HepG2 (cell line): ENCODE measurements around the gene BEX3. TPM values are rescaled to one million over a fixed set of nuclear protein-coding genes. Genes with fewer than 3 reads are reported as not detected.

Source experiments
- ATAC-seq: fragments of 200-7000 bp; cut with Tn5 transposase; 3 replicates; pipeline ENCODE4 v1.9.1; 2020; ENCODE audit warnings: mild to moderate bottlenecking, moderate library complexity
- BruUV-seq: library from RNA; stranded (reverse); fragments of 400-500 nt; replicated peaks from 2 replicates; lab custom pipeline; 2021; lab: Mats Ljungman, UMichigan
- CTCF ChIA-PET: fragments of 300-600 bp; formaldehyde crosslinking; extraction: SDS; loops from one replicate; lab custom pipeline; 2021; ENCODE audit warnings: low total read pairs, inconsistent platforms, low intra/inter-chr PET ratio; lab: Yijun Ruan, JAX
- POLR2A ChIA-PET: fragments of 350-600 bp; sonication (Branson Sonifier 250); formaldehyde crosslinking; loops from one replicate; lab custom pipeline; 2020; ENCODE audit warnings: antibody characterized with exemption, inconsistent platforms; lab: Yijun Ruan, JAX
- DNase-seq: peaks from one replicate; pipeline ENCODE4 v3.0.0-alpha.2; 2015; ENCODE audit warnings: low spot score
- FAIRE-seq: peaks from 3 replicates; lab custom pipeline; 2011; peaks lifted over from hg19 to GRCh38; lab: Jason Lieb, UNC
- H2AFZ ChIP-seq: one replicate; pipeline ENCODE4 v1.6.1; 2011; ENCODE audit warnings: low read length, inconsistent platforms
- H3K27ac ChIP-seq: fragments of 300-600 bp; 3 replicates; pipeline ENCODE4 v1.8.0; 2011; ENCODE audit warnings: mixed run types, mild to moderate bottlenecking, mixed read lengths, low read length, inconsistent platforms; ENCODE audit not compliant: insufficient read depth; ENCODE audit errors: extremely low read length
- H3K27me3 ChIP-seq, 2 experiments: fragments of 200-600 bp in 1 of 2; 2 replicates in 1 of 2; 3 replicates in 1 of 2; pipeline versions ENCODE4 v1.6.0 to v1.8.0; 2011; ENCODE audit warnings: low read length in 2 of 2, mild to moderate bottlenecking in 2 of 2, moderate library complexity in 2 of 2, inconsistent platforms in 1 of 2; ENCODE audit not compliant: insufficient read depth in 2 of 2, control insufficient read depth in 1 of 2
- H3K36me3 ChIP-seq, 2 experiments: fragments of 200-600 bp in 1 of 2; replicated peaks in 1 of 2; 2 replicates in 1 of 2; 3 replicates in 1 of 2; pipeline versions ENCODE4 v1.5.1 to v1.8.0; 2011; ENCODE audit warnings: low read length in 2 of 2, inconsistent platforms in 1 of 2; ENCODE audit not compliant: insufficient read depth in 2 of 2, control insufficient read depth in 1 of 2
- H3K4me1 ChIP-seq: 2 replicates; pipeline ENCODE4 v1.5.1; 2012; ENCODE audit warnings: low read length, inconsistent platforms; ENCODE audit not compliant: insufficient read depth
- H3K4me2 ChIP-seq: 2 replicates; pipeline ENCODE4 v1.6.0; 2011; ENCODE audit warnings: low read depth, low read length, inconsistent platforms
- H3K4me3 ChIP-seq, 3 experiments: fragments of 200-600 bp in 1 of 3; sonication (generic), shearing (Covaris generic) in 1 of 3; replicated peaks in 1 of 3; 2 replicates each; pipeline ENCODE4 v1.5.1; 2011 to 2016; ENCODE audit warnings: low read length in 3 of 3, inconsistent platforms in 2 of 3, low read depth in 2 of 3, mild to moderate bottlenecking in 2 of 3, control low read depth in 1 of 3, mixed read lengths in 1 of 3; ENCODE audit not compliant: insufficient read depth in 1 of 3
- H3K79me2 ChIP-seq: one replicate; pipeline ENCODE4 v1.6.1; 2011; ENCODE audit warnings: low read length, inconsistent platforms; ENCODE audit not compliant: insufficient read depth
- H3K9ac ChIP-seq: 2 replicates; pipeline ENCODE4 v1.6.0; 2011; ENCODE audit warnings: mild to moderate bottlenecking, low read depth, low read length, inconsistent platforms; ENCODE audit not compliant: insufficient read depth
- H3K9me3 ChIP-seq: 2 replicates; pipeline ENCODE4 v1.5.1; 2012; ENCODE audit warnings: mild to moderate bottlenecking, low read length
- H4K20me1 ChIP-seq: 2 replicates; pipeline ENCODE4 v1.6.0; 2011; ENCODE audit warnings: inconsistent platforms, mild to moderate bottlenecking, low read length, moderate library complexity; ENCODE audit not compliant: insufficient read depth
- DMTF1 ChIP-seq: sonication (generic); formaldehyde crosslinking; IDR thresholded peaks from 2 replicates; pipeline ENCODE4 v1.4.0; 2020; ENCODE audit warnings: mild to moderate bottlenecking, missing genetic modification reagents
- HNRNPUL1 ChIP-seq: fragments of 200-400 bp; formaldehyde crosslinking; IDR thresholded peaks from 2 replicates; pipeline ENCODE4 v1.6.1; 2017; ENCODE audit warnings: low read depth, mild to moderate bottlenecking, low read length, moderate library complexity
- MIER2 ChIP-seq: IDR thresholded peaks from 2 replicates; pipeline ENCODE4 v1.6.1; 2016; ENCODE audit warnings: missing biosample characterization, missing genetic modification reagents
- NFKBIZ ChIP-seq: IDR thresholded peaks from 2 replicates; pipeline ENCODE4 v1.6.1; 2018; ENCODE audit warnings: missing genetic modification reagents, missing compliant biosample characterization
- NRL ChIP-seq: sonication (generic); formaldehyde crosslinking; IDR thresholded peaks from 2 replicates; pipeline ENCODE4 v1.5.0; 2020; ENCODE audit warnings: missing genetic modification reagents, mild to moderate bottlenecking, moderate library complexity, borderline replicate concordance
- POGZ ChIP-seq: sonication (generic); formaldehyde crosslinking; IDR thresholded peaks from 2 replicates; pipeline ENCODE4 v1.4.0; 2020; ENCODE audit warnings: mild to moderate bottlenecking, missing genetic modification reagents
- RBM39 ChIP-seq: fragments of 200-400 bp; formaldehyde crosslinking; IDR thresholded peaks from one replicate; pipeline ENCODE4 v1.6.1; 2018; ENCODE audit warnings: antibody characterized with exemption, mild to moderate bottlenecking, low read depth, low read length; ENCODE audit not compliant: poor library complexity, severe bottlenecking
- RNF2 ChIP-seq: fragments of 450-650 bp; conservative IDR thresholded peaks from 2 replicates; pipeline ENCODE4 v1.6.1; 2016; ENCODE audit warnings: low read depth
- SAFB2 ChIP-seq: sonication (generic); formaldehyde crosslinking; IDR thresholded peaks from 2 replicates; pipeline ENCODE4 v1.5.1; 2020; ENCODE audit warnings: missing genetic modification reagents, low read depth, mild to moderate bottlenecking, borderline replicate concordance
- ZFP82 ChIP-seq: sonication (generic); formaldehyde crosslinking; IDR thresholded peaks from 2 replicates; pipeline ENCODE4 v1.5.1; 2020; ENCODE audit warnings: mild to moderate bottlenecking, missing genetic modification reagents, borderline replicate concordance
- ZNF777 ChIP-seq: sonication (generic); formaldehyde crosslinking; IDR thresholded peaks from 2 replicates; pipeline ENCODE4 v1.4.0; 2020; ENCODE audit warnings: missing genetic modification reagents
- WGBS: methylation state at CpG from one replicate; pipeline ENCODE4 v1.1.6; 2017; ENCODE audit warnings: low lambda C conversion rate; 5-methylcytosine and 5-hydroxymethylcytosine counted together
- in situ Hi-C: cut with HindIII; loops from 2 replicates; pipeline ENCODE4 v1.10.0; 2017; ENCODE audit warnings: low pct_unique_long_range_greater_than_20kb; ENCODE audit not compliant: extremely low pct_ligation_motif_present
- intact Hi-C: fragments of 100-400 bp; cut with micrococcal nuclease; formaldehyde crosslinking; loops from one replicate; pipeline ENCODE4 v1.10.0; 2022; ENCODE audit not compliant: unreplicated experiment
- polyA plus RNA-seq, 8 experiments: library from polyadenylated mRNA; depleted of rRNA in 3 of 8; stranded (reverse) in 7 of 8; unstranded in 1 of 8; fragments of >200 nt; fragmentation: Illumina TruSeq in 4 of 8; extraction: Trizol in 4 of 8; gene quantifications; 2 replicates each; pipeline versions ENCODE4 v1.2.1 to v1.2.3, GENCODE V29; 2011 to 2016; ENCODE audit warnings: low read depth in 4 of 8, missing spikeins in 1 of 8, mixed read lengths in 1 of 8; ENCODE audit not compliant: insufficient read depth in 1 of 8
- total RNA-seq, 5 experiments: library from RNA; depleted of rRNA; stranded (reverse); fragments of >200 nt; fragmentation: Illumina TruSeq; extraction: Trizol; gene quantifications; 2 replicates each; pipeline ENCODE4 v1.2.3, GENCODE V29; 2016; ENCODE audit warnings: low read depth in 1 of 5
- TF ChIP-seq, protein P1 (sequence below): sonication (generic); formaldehyde crosslinking; IDR thresholded peaks from 2 replicates; pipeline ENCODE4 v1.4.0; 2020; ENCODE audit warnings: missing genetic modification reagents
- TF ChIP-seq, protein P2 (sequence below): IDR thresholded peaks from 2 replicates; pipeline ENCODE4 v1.6.1; 2016; ENCODE audit warnings: low read depth, borderline replicate concordance
- TF ChIP-seq, protein P3 (sequence below): sonication (generic); formaldehyde crosslinking; IDR thresholded peaks from 2 replicates; pipeline ENCODE4 v1.4.0; 2020; ENCODE audit warnings: missing genetic modification reagents
- TF ChIP-seq, protein P4 (sequence below): sonication (generic); formaldehyde crosslinking; IDR thresholded peaks from 2 replicates; pipeline ENCODE4 v1.5.1; 2020; ENCODE audit warnings: missing genetic modification reagents, mild to moderate bottlenecking, borderline replicate concordance

Gene BEX3
- total and polyA plus RNA-seq, 2 of the 13 experiments (the other 11 are each of a cell fraction or from before 2014, with no cell fraction given), result 50.9 to 55.8 TPM

DNA sequence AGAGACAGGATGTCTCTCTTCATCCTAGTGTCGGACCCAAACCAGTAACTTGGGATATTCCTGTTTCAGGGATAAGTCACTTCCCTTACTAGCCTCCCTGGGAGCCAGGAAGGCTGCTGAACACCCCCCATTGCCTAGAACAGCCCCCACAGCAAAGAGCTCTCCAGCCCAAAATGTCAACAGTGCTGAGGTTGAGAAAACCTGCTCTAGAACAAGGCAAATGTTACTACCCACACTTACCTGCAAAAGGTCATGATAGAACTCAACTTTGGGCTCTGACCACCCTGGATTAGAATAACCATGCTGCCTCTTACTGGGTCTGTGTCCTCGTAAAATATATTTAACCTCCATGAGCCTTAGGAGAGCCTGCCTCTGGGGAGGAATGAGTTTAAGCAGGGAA is 20.3 kb downstream of the BEX3 start:
- CTCF ChIA-PET, result no interaction called here
- H4K20me1 ChIP-seq, result no peaks in the 10 kb centered on the region
- H3K79me2 ChIP-seq, result no peaks in the 10 kb centered on the region
- no peak overlapping the region for H3K4me3 ChIP-seq
- H3K4me1 ChIP-seq, result 0 out of 2 replicates have a peak, but pooled peaks cover 9% of the 10 kb centered on the region
- BruUV-seq, result no TSS peak
- H3K4me2 ChIP-seq, result no peak overlapping the region
- WGBS, result 0% methylated on average over 2 of the region's 2 CpGs
- no peaks in the 10 kb centered on the region for H3K27me3 ChIP-seq
- ATAC-seq (no peak), DNase-seq (no peak), FAIRE-seq (no peak)
- H2AFZ ChIP-seq, result no peak overlapping the region
- no peak overlapping the region for H3K27ac ChIP-seq
- POLR2A ChIA-PET, result no interaction called here
- intact Hi-C loops (no loop called here), in situ Hi-C loops (no loop called here)
- no peaks in the 10 kb centered on the region for H3K9me3 ChIP-seq
- TF ChIP-seq, protein P1, sequence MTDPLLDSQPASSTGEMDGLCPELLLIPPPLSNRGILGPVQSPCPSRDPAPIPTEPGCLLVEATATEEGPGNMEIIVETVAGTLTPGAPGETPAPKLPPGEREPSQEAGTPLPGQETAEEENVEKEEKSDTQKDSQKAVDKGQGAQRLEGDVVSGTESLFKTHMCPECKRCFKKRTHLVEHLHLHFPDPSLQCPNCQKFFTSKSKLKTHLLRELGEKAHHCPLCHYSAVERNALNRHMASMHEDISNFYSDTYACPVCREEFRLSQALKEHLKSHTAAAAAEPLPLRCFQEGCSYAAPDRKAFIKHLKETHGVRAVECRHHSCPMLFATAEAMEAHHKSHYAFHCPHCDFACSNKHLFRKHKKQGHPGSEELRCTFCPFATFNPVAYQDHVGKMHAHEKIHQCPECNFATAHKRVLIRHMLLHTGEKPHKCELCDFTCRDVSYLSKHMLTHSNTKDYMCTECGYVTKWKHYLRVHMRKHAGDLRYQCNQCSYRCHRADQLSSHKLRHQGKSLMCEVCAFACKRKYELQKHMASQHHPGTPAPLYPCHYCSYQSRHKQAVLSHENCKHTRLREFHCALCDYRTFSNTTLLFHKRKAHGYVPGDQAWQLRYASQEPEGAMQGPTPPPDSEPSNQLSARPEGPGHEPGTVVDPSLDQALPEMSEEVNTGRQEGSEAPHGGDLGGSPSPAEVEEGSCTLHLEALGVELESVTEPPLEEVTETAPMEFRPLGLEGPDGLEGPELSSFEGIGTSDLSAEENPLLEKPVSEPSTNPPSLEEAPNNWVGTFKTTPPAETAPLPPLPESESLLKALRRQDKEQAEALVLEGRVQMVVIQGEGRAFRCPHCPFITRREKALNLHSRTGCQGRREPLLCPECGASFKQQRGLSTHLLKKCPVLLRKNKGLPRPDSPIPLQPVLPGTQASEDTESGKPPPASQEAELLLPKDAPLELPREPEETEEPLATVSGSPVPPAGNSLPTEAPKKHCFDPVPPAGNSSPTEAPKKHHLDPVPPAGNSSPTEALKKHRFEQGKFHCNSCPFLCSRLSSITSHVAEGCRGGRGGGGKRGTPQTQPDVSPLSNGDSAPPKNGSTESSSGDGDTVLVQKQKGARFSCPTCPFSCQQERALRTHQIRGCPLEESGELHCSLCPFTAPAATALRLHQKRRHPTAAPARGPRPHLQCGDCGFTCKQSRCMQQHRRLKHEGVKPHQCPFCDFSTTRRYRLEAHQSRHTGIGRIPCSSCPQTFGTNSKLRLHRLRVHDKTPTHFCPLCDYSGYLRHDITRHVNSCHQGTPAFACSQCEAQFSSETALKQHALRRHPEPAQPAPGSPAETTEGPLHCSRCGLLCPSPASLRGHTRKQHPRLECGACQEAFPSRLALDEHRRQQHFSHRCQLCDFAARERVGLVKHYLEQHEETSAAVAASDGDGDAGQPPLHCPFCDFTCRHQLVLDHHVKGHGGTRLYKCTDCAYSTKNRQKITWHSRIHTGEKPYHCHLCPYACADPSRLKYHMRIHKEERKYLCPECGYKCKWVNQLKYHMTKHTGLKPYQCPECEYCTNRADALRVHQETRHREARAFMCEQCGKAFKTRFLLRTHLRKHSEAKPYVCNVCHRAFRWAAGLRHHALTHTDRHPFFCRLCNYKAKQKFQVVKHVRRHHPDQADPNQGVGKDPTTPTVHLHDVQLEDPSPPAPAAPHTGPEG (CRISPR knock-in tag), result no peak
- TF ChIP-seq, protein P2, sequence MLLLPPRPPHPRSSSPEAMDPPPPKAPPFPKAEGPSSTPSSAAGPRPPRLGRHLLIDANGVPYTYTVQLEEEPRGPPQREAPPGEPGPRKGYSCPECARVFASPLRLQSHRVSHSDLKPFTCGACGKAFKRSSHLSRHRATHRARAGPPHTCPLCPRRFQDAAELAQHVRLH (CRISPR knock-in tag), result no peak
- TF ChIP-seq NRL (CRISPR knock-in tag), result no peak
- TF ChIP-seq ZNF777 (CRISPR knock-in tag), result no peak
- TF ChIP-seq POGZ (CRISPR knock-in tag), result no peak
- TF ChIP-seq, protein P3, sequence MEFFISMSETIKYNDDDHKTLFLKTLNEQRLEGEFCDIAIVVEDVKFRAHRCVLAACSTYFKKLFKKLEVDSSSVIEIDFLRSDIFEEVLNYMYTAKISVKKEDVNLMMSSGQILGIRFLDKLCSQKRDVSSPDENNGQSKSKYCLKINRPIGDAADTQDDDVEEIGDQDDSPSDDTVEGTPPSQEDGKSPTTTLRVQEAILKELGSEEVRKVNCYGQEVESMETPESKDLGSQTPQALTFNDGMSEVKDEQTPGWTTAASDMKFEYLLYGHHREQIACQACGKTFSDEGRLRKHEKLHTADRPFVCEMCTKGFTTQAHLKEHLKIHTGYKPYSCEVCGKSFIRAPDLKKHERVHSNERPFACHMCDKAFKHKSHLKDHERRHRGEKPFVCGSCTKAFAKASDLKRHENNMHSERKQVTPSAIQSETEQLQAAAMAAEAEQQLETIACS (CRISPR knock-in tag), result no peak
- TF ChIP-seq ZFP82 (CRISPR knock-in tag), result no peak
- no peak for TF ChIP-seq HNRNPUL1
- TF ChIP-seq NFKBIZ (CRISPR knock-in tag), result no peak
- no peak for TF ChIP-seq RBM39
- TF ChIP-seq, protein P4, sequence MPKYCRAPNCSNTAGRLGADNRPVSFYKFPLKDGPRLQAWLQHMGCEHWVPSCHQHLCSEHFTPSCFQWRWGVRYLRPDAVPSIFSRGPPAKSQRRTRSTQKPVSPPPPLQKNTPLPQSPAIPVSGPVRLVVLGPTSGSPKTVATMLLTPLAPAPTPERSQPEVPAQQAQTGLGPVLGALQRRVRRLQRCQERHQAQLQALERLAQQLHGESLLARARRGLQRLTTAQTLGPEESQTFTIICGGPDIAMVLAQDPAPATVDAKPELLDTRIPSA, result no peak
- TF ChIP-seq SAFB2 (CRISPR knock-in tag), result no peak
- TF ChIP-seq RNF2, result no peak
- TF ChIP-seq MIER2 (CRISPR knock-in tag), result no peak
- TF ChIP-seq DMTF1 (CRISPR knock-in tag), result no peak
- H3K36me3 ChIP-seq, result no peaks in the 10 kb centered on the region
- H3K9ac ChIP-seq, result no peak overlapping the region
